Natural killer cell (primary cell): ENCODE results near the gene CD7. TPM values are rescaled to one million over a fixed set of nuclear protein-coding genes. Genes with fewer than 3 reads are reported as not detected.
A peak's percentile ranks its signal among the peaks of the same experiment; 100 is the strongest.

Experiments used
- ATAC-seq, 3 donors: fragments of 150-1000 bp in 2 of 3; fragments of 200-7000 bp in 1 of 3; cut with Tn5 transposase; 1 replicate in 1 of 3; 2 replicates in 2 of 3; pipeline ENCODE4 v1.10.0; 2021; ENCODE audit warnings: mild to moderate bottlenecking in 2 of 3, moderate library complexity in 2 of 3
- DNase-seq, 2 donors: peaks; one replicate each; pipeline versions ENCODE4 v3.0.0 to v3.0.0-alpha.2; 2013 to 2021; ENCODE audit warnings: mixed read lengths in 1 of 2
- H3K27ac ChIP-seq: one replicate; pipeline ENCODE4 v1.5.1; 2013; ENCODE audit warnings: mild to moderate bottlenecking, low read length
- H3K27me3 ChIP-seq: one replicate; pipeline ENCODE4 v1.6.1; 2013; ENCODE audit warnings: low read length; ENCODE audit not compliant: control insufficient read depth, insufficient read depth
- H3K36me3 ChIP-seq: one replicate; pipeline ENCODE4 v1.6.1; 2013; ENCODE audit warnings: low read length; ENCODE audit not compliant: control insufficient read depth, insufficient read depth
- H3K4me1 ChIP-seq: one replicate; pipeline ENCODE4 v1.6.1; 2013; ENCODE audit warnings: low read length; ENCODE audit not compliant: control insufficient read depth, insufficient read depth
- H3K4me3 ChIP-seq: one replicate; pipeline ENCODE4 v1.5.1; 2013; ENCODE audit warnings: low read length
- H3K9me3 ChIP-seq: one replicate; pipeline ENCODE4 v1.6.1; 2013; ENCODE audit warnings: low read length; ENCODE audit not compliant: control insufficient read depth, insufficient read depth
- H3K27ac Mint-ChIP-seq, 2 donors: one replicate each; pipeline ENCODE4 v1.8.0; 2022; ENCODE audit warnings: mild to moderate bottlenecking in 2 of 2, mixed read lengths in 2 of 2, moderate library complexity in 1 of 2
- H3K27me3 Mint-ChIP-seq, 2 donors: one replicate each; pipeline ENCODE4 v1.8.0; 2022; ENCODE audit warnings: low read depth in 2 of 2, mixed read lengths in 2 of 2
- H3K36me3 Mint-ChIP-seq: one replicate; pipeline ENCODE4 v1.8.0; 2022; ENCODE audit warnings: mixed read lengths
- H3K4me1 Mint-ChIP-seq, 2 donors: one replicate each; pipeline ENCODE4 v1.8.0; 2022; ENCODE audit warnings: mixed read lengths in 2 of 2
- H3K4me3 Mint-ChIP-seq: one replicate; pipeline ENCODE4 v1.8.0; 2022; ENCODE audit warnings: mild to moderate bottlenecking, moderate library complexity, mixed read lengths
- H3K9me3 Mint-ChIP-seq, 2 donors: one replicate each; pipeline ENCODE4 v1.8.0; 2022; ENCODE audit warnings: mixed read lengths in 2 of 2
- CTCF ChIP-seq: fragments of 200-600 bp; IDR thresholded peaks from one replicate; pipeline ENCODE4 v1.8.0; 2022; ENCODE audit warnings: antibody characterized with exemption
- WGBS: methylation state at CpG from one replicate; pipeline ENCODE4 v1.1.7; 2013; ENCODE audit warnings: missing lambda C conversion rate; ENCODE audit not compliant: insufficient coverage; 5-methylcytosine and 5-hydroxymethylcytosine counted together
- intact Hi-C: fragments of 100-400 bp; cut with micrococcal nuclease; formaldehyde crosslinking; loops from one replicate; pipeline ENCODE4 v1.14.2; 2022
- total RNA-seq, 4 donors: library from RNA; stranded (reverse); fragments of 120-200 nt in 1 of 4; gene quantifications; one replicate each; pipeline versions ENCODE4 v1.2.3 to v1.2.4, GENCODE V29; 2013 to 2022

CD7 gene
- total RNA-seq, 3 donors from 2014 or later (not counting 1 experiment from before 2014, with no cell fraction given), result 464 to 564 (median 522) TPM

DNA sequence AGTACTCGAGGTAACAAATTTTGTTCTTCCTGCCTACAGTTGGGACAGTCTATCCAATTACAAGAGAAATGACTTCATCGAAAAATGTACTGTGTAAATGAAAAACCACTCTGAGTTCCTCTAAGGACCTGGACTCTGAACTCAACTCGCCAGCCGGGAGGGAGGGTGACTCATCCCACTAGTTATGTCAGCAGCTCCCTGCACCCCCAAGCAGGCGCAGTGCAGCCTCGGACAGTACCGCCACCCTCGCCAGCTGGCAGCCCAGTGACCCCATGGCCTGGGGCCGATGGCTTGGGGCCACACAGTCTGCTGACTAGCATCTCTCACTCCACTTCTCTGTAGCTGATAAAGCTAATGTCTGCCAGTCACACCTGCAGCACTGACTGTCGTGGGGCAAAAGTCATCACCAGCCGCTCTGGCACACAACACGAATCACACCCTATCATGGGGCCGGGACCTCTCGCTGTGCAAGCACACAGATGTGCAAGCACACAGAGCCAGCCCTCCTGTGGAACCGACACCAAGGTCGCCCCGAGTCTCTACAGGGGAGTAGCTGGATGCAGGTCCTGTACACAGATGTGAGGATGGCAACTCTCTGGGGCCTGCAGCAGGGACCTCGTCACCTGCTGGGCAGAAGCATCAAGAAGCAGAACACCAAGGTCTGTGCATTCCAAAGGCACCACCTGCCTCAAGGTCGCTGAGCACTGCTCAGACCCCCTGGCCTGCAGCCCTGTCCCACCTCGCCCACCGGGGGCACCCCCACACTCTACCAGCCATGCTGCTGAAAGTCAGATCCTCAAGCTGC is 49.6 kb downstream of the CD7 start:
- Histone ChIP-seq H3K27me3 (no peaks in the 10 kb centered on the region), H3K4me1 (peaks cover 68% of the 10 kb centered on the region), H3K9me3 (no peaks in the 10 kb centered on the region), H3K36me3 (peaks cover 55% of the 10 kb centered on the region), H3K4me3 (no peak overlapping the region), H3K27ac (peak overlapping the region; percentile 51)
- Mint-ChIP-seq H3K9me3 (no peaks in the 10 kb centered on the region), H3K4me1 (peaks cover 68 to 72% of the 10 kb centered on the region in 2 donors), H3K27ac (peak overlapping the region; percentile 87 to 91), H3K4me3 (peak overlapping the region; percentile 60), H3K27me3 (no peaks in the 10 kb centered on the region), H3K36me3 (no peaks in the 10 kb centered on the region)
- DNase-seq (peak; percentile 45 to 50), ATAC-seq (peak; percentile 54 to 70 (median 65))
- no peak for TF ChIP-seq CTCF
- 61% methylated on average over 21 of the region's 21 CpGs for WGBS
- intact Hi-C loops, result loop anchor here (5.0 kb wide), 1 partner anchor 50 kb away; the partner anchor contains the start of gene CD7

GRCh38 chr17:82266142-82266541 is 51.3 kb downstream of the CD7 start:
- Mint-ChIP-seq H3K9me3 (no peaks in the 10 kb centered on the region), H3K36me3 (no peaks in the 10 kb centered on the region), H3K27ac (peak overlapping the region; percentile 87 to 91), H3K4me3 (peak overlapping the region; percentile 57), H3K27me3 (no peaks in the 10 kb centered on the region), H3K4me1 (peaks cover 64 to 69% of the 10 kb centered on the region in 2 donors)
- H3K27me3 ChIP-seq, result no peaks in the 10 kb centered on the region
- no peak for DNase-seq
- no peaks in the 10 kb centered on the region for H3K9me3 ChIP-seq
- no peak for ATAC-seq
- WGBS, result 93% methylated on average over 10 of the region's 10 CpGs
- no peak for TF ChIP-seq CTCF
- peaks cover 53% of the 10 kb centered on the region for H3K4me1 ChIP-seq
- peaks cover 63% of the 10 kb centered on the region for H3K36me3 ChIP-seq
- no peak overlapping the region for H3K27ac ChIP-seq
- intact Hi-C loops, result loop anchor here (5.0 kb wide), 1 partner anchor 51 kb away; the partner anchor contains the start of gene CD7
- no peak overlapping the region for H3K4me3 ChIP-seq

Other genes with a start within 250 kb of the CD7 start
- 10 to 100 TPM; 53.8 to 56.2 (median 54.0) TPM for gene FASN, start 219.4 kb downstream of the CD7 start, total RNA-seq
- 10 to 100 TPM; 69.7 to 79.2 (median 75.1) TPM for gene CCDC57, start 104.8 kb downstream of the CD7 start, total RNA-seq
- 100 to 1,000 TPM; 172 to 365 (median 296) TPM for gene SLC16A3, start 88.6 kb downstream of the CD7 start, total RNA-seq
- 100 to 1,000 TPM; 423 to 475 (median 468) TPM for gene CSNK1D, start 43.9 kb downstream of the CD7 start, total RNA-seq
- 10 to 100 TPM in 1 of 3 donors, 1 to 10 TPM in 2; 3.6 to 11.2 (median 6.3) TPM for gene SECTM1, start 16.2 kb upstream of the CD7 start, total RNA-seq
- not detected for gene TEX19, start 41.6 kb upstream of the CD7 start, total RNA-seq
- under 1 TPM in 1 of 3 donors, not detected in 2; 0.28 TPM for gene UTS2R, start 54.2 kb upstream of the CD7 start, total RNA-seq
- gene HEXD, start 100.7 kb upstream of the CD7 start, total RNA-seq, result 10 to 100 TPM; 35.7 to 57.4 (median 51.5) TPM
- gene OGFOD3, start 101.0 kb upstream of the CD7 start, total RNA-seq, result 10 to 100 TPM; 21.6 to 28.6 (median 23.3) TPM
- 100 to 1,000 TPM; 168 to 219 (median 192) TPM for gene CYBC1, start 133.1 kb upstream of the CD7 start, total RNA-seq
- gene NARF, start 141.1 kb upstream of the CD7 start, total RNA-seq, result 100 to 1,000 TPM; 130 to 203 (median 158) TPM
- 10 to 100 TPM; 42.5 to 50.0 (median 46.4) TPM for gene FOXK2, start 202.1 kb upstream of the CD7 start, total RNA-seq